HEK293T (cell line): Measurements from ENCODE around the gene TGM2.

ENCODE experiments used
- CTBP1 ChIP-seq: fragments of 450-650 bp; IDR thresholded peaks from 2 replicates; pipeline ENCODE4 v1.6.1; 2016; ENCODE audit warnings: borderline replicate concordance
- ELF4 ChIP-seq: fragments of 450-650 bp; IDR thresholded peaks from 2 replicates; pipeline ENCODE4 v1.6.1; 2017; ENCODE audit warnings: antibody characterized with exemption
- FOXK2 ChIP-seq: fragments of 450-650 bp; IDR thresholded peaks from 2 replicates; pipeline ENCODE4 v1.6.1; 2016; ENCODE audit warnings: mild to moderate bottlenecking
- FOXM1 ChIP-seq: fragments of 450-650 bp; IDR thresholded peaks from 2 replicates; pipeline ENCODE4 v1.6.1; 2017; ENCODE audit warnings: mild to moderate bottlenecking, borderline replicate concordance
- LEF1 ChIP-seq: fragments of 450-650 bp; IDR thresholded peaks from 2 replicates; pipeline ENCODE4 v1.6.1; 2017; ENCODE audit warnings: mild to moderate bottlenecking, borderline replicate concordance
- NFRKB ChIP-seq: fragments of 450-650 bp; IDR thresholded peaks from 2 replicates; pipeline ENCODE4 v1.6.1; 2016; ENCODE audit warnings: mild to moderate bottlenecking, moderate library complexity
- TARDBP ChIP-seq: fragments of 450-650 bp; IDR thresholded peaks from 2 replicates; pipeline ENCODE4 v1.6.1; 2016

DNA sequence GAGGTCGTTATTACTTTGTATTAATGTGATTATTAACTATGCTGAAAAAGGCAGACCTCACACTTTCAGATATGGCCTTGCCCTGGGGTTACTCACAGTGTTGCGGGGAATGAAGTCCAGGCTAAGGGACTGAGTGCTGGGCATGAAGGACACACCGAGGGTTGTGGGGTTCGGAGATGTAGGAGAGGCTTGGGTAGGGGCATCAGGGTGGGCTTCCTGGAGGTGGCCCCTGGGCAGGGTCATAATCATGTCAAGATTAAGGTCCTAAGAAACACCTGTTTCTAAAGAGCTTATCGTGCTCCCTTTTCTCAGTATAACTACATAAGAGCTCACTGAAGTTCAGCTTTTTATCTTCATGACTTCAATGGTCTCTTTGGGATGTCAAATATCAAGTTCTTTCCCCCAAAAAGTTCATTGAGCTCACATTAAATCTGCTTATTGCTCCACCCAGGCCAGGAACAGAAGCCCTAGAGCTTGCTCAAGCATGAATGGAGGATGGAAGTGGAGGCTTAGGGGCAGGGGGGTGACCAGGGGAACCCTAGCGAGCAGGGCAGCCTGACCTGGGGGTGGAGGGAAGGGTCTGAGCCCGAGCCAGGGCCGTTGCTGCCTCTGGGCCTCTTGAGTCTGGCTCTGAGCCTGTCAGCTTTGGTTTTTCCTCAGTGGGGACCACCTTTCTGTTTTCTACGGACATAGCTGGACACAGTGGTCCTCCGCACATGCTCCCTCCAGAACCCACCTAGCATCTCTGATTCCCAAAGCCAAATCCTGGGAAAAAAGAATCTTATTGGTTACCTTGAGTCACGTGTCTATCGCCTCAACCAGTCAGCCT lies 37.3 kb upstream of the TGM2 start:
- TF ChIP-seq TARDBP: no peak
- no peak for TF ChIP-seq ELF4
- TF ChIP-seq FOXK2: no peak
- no peak for TF ChIP-seq LEF1
- no peak for TF ChIP-seq CTBP1
- no peak for TF ChIP-seq NFRKB
- TF ChIP-seq FOXM1: no peak
